ENCODE data around the gene ATP1A2.
A peak's percentile ranks its signal among the peaks of the same experiment; 100 is the strongest.
"Not testable (repeated sequence)": the region's sequence is repeated elsewhere in the genome, so short reads cannot be mapped to it uniquely, and the experiment has no call there.

ATP1A2 gene

GRCh38 chr1:160126342-160126741 lies 10.8 kb downstream of the ATP1A2 start:
- not testable (repeated sequence) for DNase-seq

GRCh38 chr1:160127381-160127780 lies 11.8 kb downstream of the ATP1A2 start:
- DNase-seq: no peak

DNA sequence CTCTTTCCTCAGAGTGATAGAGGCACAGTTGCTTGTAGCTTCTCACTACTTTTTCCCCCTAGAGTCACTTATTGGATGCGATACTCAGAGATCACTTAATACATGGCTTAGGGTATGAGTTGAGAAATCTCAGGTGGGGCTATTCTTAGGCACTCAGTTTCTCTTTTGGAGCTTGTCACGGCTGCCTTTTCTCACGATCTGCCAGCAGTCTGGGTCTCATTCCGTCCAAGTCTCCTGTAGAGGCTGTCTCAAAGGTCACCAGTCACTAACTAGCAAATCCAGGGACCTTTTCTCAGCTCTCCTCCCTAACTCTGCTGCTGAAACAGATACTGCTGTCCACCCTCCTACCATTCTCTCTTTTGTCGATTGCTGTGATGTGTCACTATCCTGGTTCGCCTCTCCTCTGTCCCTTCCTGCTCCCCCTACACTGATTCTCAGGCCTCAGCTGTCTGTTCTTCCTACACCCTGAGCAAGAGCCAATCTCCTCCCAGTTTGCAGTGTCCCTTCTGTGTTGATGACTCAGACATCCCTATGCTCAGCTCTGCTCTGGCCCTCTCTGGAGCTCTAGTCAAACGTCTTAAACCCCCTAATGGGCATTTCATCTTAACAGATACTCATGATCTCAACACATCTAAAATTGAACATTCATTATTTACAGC lies 12.4 kb downstream of the ATP1A2 start:
- no peak for DNase-seq

DNA sequence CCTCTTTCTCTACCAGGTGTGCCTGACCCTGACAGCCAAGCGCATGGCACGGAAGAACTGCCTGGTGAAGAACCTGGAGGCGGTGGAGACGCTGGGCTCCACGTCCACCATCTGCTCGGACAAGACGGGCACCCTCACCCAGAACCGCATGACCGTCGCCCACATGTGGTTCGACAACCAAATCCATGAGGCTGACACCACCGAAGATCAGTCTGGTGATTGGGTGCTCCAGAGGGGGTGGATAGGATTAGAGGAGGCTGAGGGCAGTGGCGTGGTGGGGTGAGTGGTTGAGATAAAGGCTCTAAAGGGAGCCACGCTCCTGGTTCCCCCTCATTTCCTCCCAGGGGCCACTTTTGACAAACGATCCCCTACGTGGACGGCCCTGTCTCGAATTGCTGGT lies 13.1 kb downstream of the ATP1A2 start:
- no peak for DNase-seq

DNA sequence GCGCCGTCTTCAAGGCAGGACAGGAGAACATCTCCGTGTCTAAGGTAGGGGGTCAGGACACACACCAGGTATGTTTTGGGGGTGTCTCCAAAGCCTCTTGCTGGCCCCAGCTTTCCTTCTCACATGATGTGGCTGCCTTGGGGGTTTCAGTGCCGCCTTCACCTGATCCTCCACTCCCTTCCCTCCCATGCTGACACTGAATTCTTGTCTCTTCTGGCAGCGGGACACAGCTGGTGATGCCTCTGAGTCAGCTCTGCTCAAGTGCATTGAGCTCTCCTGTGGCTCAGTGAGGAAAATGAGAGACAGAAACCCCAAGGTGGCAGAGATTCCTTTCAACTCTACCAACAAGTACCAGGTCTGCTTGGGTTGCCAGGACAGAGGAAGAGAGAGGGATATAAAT lies 13.5 kb downstream of the ATP1A2 start:
- DNase-seq: no peak

- no peak for DNase-seq
Measured at GRCh38 chr1:160129558-160129957, 14.0 kb downstream of the ATP1A2 start.

DNA sequence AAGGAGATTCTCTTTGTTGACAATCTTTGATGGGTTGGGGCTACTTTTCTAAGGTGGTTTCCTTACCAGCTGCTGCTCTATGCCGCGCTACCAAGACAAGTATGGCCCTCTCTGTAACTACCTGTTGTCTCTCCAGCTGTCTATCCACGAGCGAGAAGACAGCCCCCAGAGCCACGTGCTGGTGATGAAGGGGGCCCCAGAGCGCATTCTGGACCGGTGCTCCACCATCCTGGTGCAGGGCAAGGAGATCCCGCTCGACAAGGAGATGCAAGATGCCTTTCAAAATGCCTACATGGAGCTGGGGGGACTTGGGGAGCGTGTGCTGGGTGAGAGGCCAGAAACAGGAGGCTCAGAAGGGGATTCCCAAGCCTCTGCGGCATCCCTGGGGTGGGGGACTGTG lies 14.4 kb downstream of the ATP1A2 start:
- DNase-seq: no peak

DNA sequence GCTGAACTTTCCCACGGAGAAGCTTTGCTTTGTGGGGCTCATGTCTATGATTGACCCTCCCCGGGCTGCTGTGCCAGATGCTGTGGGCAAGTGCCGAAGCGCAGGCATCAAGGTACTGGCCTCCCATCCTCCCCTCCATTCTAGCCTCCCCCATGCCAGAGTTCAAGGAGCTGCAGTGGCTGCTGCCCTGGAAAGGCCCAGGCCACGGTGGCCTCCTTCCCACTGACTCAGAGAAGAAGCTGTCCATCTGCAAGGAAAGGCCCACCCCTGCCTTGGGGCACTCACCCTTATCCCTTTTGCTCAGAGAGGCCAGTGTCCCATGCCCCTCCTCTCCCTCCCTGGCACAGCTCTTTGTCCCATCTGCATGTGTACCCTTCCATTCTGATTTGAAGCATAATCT lies 14.9 kb downstream of the ATP1A2 start:
- DNase-seq: no peak

DNA sequence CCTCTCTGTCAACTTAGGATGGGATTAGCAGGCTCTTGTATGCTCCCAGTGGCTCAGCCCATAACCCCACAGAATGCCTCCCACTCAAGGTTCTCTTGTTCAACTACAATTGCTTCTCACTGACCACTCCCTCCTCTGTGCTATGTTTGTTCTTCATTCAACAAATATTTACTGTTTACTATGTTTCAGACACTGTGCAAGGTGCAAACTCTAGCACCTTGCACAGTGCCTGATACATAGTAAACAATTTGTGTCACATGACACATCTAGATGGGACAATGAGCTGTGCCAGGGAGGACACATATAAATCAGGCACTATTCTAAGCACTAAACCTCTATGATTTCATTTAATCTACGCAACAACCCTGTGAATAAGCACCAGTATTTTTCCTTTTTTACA lies 15.4 kb downstream of the ATP1A2 start:
- DNase-seq: no peak

GRCh38 chr1:160131803-160132565 lies 16.4 kb downstream of the ATP1A2 start:
- no peak for DNase-seq

DNA sequence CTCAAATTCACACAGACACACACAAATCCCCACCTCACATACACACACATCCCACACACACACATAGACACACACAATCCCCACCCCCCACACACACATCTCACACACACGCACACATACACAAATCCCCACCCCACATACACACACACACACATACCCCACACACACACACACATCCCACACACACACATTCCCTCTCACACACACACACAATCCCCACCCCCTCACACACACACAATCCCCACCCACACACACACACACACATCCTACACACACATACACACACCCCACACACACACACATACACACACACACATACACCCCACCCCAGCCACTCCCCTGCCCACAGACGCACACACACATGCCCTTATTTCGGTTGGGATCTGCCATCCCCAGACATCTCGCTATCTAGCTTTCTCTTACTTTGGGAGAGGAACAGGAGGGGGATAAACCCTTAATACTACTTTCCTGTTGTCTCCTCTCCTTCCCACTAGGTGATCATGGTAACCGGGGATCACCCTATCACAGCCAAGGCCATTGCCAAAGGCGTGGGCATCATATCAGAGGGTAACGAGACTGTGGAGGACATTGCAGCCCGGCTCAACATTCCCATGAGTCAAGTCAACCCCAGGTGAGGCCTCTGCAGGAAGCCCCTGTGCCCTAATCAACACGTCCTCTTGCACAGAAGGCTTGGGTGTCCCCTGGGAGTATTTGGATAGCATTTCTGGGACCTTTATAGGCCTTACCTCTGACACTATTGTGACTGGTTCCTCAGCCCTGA lies 18.6 kb downstream of the ATP1A2 start:
- DNase-seq: no peak

GRCh38 chr1:160134791-160135572 lies 19.4 kb downstream of the ATP1A2 start:
- DNase-seq: no peak

- DNase-seq: no peak
Measured at GRCh38 chr1:160136121-160136925, 20.8 kb downstream of the ATP1A2 start.

- DNase-seq: no peak
Measured at GRCh38 chr1:160136926-160137200, 21.3 kb downstream of the ATP1A2 start.

DNA sequence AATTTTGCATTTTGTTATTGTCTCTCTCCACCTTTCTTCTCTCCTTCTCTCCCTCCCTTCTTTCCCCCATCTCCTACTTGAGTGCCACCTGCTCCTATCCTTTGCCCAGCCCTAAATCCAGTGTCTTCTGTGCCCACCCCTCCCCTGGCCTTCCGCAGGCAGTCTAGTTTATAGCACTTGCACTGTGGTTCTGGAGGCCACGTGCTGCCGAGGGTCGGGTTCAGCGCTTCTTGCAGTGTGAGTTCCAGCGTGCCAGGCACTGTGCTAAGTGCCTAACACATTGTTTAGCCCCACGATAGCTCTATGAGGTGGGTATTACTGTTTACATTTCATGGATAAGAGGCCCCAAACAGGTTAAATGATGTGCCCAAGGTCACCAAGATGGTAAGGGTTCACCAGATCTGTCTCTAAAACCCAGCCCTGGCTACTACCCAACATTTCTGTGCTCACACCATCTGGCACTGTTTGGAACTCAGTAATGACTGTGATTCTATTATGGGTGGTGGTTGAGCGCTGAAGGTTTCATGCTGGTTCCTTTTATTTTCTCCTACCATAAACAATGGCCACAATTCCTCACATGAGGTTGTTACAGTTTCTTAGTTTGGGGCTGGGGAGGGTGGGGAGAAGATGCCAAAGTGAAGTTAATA lies 21.8 kb downstream of the ATP1A2 start:
- peak; percentile 94 for DNase-seq

- no peak for DNase-seq
Measured at GRCh38 chr1:160139840-160140239, 24.3 kb downstream of the ATP1A2 start.

GRCh38 chr1:160143695-160144094 lies 28.1 kb downstream of the ATP1A2 start:
- no peak for DNase-seq

DNA sequence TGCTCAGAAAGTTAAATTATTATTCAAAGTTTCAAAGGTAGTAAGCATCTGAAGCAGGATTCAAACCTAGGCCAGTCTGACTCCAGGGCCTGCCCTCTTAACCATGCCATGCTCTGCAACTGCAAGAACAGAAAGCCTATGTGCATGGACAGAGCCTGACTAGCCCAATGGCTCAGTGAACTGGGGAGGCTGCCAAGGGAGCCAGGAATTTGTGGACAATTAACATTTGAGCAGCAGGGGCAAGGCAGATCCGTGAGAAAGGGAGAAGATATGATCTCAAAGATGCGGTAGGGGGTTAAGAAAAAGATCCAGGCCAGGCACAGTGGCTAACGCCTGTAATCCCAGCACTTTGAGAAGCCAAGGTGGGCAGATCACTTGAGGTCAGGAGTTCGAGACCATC lies 29.4 kb downstream of the ATP1A2 start:
- no peak for DNase-seq

DNA sequence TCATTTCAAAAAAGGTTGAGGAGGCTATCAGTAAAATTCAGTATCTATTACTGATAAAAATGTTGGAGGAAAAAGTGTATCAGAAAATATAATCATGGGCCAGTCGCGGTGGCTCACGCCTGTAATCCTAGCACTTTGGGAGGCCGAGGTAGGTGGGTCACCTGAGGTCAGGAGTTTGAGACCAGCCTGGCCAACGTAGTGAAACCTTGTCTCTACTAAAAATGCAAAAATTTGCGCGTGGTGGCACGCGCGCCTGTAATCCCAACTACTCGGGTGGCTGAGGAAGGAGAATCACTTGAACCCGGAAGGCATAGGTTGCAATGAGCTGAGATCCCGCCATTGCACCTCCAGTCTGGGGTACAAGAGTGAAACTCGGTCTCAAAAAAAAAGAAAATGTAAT lies 30.5 kb downstream of the ATP1A2 start:
- no peak for DNase-seq

DNA sequence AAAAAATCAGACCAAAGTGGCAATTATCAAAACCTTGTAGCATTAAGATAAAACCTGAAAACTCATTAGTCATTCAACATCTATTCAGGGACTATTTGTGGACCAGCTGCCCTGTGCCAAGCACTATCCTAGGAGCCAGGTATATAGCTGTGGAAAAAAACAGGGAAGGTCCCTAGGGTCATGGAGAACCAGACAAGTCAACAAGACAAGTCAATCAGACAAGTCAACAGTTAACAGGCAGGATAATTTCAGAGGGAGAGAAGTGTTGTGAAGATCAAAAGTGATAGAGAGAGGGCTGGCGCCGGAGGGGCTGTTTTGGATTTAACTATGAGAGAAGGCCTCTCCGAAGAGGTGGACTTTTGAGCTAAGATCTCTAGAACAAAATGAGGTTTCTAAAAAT lies 32.6 kb downstream of the ATP1A2 start:
- no peak for DNase-seq

DNA sequence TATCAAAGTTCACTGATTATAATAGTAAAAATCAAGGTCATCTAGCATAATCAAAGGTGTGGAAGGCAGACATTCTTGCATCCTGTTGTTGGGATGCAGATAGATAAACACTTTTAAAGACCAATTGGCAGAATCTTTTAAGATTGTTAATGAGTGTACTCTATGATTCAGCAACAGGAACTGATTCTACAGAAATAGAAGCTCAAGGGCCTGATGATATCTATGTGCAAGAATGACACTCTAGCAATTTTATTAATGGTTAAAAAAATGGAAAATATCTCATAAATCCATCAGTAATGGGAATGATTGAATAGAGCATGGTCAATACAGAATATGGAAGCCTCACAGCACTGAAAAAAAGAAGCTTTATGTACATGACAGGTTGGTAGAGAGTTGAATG lies 33.7 kb downstream of the ATP1A2 start:
- DNase-seq: no peak

GRCh38 chr1:160149716-160150115 lies 34.2 kb downstream of the ATP1A2 start:
- no peak for DNase-seq
